HepG2 (cell line): ENCODE data around the gene MICAL3. TPM values are rescaled to one million over a fixed set of nuclear protein-coding genes. Genes with fewer than 3 reads are reported as not detected.
A peak's percentile ranks its signal among the peaks of the same experiment; 100 is the strongest.

Experiments
- ATF7-NPFF ChIP-seq: sonication (generic); formaldehyde crosslinking; IDR thresholded peaks from 2 replicates; pipeline ENCODE4 v1.8.1; 2023; ENCODE audit warnings: mild to moderate bottlenecking, low read depth, missing genetic modification reagents, moderate library complexity
- FOXO1 ChIP-seq: sonication (generic); formaldehyde crosslinking; IDR thresholded peaks from 2 replicates; pipeline ENCODE4 v1.4.0; 2020; ENCODE audit warnings: missing genetic modification reagents
- HNF4A ChIP-seq: sonication (generic); formaldehyde crosslinking; IDR thresholded peaks from 2 replicates; pipeline ENCODE4 v1.4.0; 2020; ENCODE audit warnings: missing genetic modification reagents
- JDP2 ChIP-seq: sonication (generic); formaldehyde crosslinking; IDR thresholded peaks from 2 replicates; pipeline ENCODE4 v1.8.1; 2022; ENCODE audit warnings: missing genetic modification reagents, borderline replicate concordance
- KLF15 ChIP-seq: sonication (generic); formaldehyde crosslinking; IDR thresholded peaks from 2 replicates; pipeline ENCODE4 v1.8.1; 2023; ENCODE audit warnings: borderline replicate concordance, mild to moderate bottlenecking, inconsistent platforms, missing genetic modification reagents, mixed read lengths
- MTA1 ChIP-seq: sonication (generic); formaldehyde crosslinking; IDR thresholded peaks from 2 replicates; pipeline ENCODE4 v1.4.0; 2020; ENCODE audit warnings: missing genetic modification reagents, mild to moderate bottlenecking, borderline replicate concordance
- ZNF205 ChIP-seq: IDR thresholded peaks from 2 replicates; pipeline ENCODE4 v1.6.1; 2018; ENCODE audit warnings: missing biosample characterization, missing genetic modification reagents
- ZNF441 ChIP-seq: sonication (generic); formaldehyde crosslinking; IDR thresholded peaks from 2 replicates; pipeline ENCODE4 v1.7.0; 2021; ENCODE audit warnings: missing genetic modification reagents, borderline replicate concordance
- ZNF562 ChIP-seq: sonication (generic); formaldehyde crosslinking; IDR thresholded peaks from 2 replicates; pipeline ENCODE4 v1.8.0; 2022; ENCODE audit warnings: missing genetic modification reagents, borderline replicate concordance
- polyA plus RNA-seq, 8 experiments: library from polyadenylated mRNA; depleted of rRNA in 3 of 8; stranded (reverse) in 7 of 8; unstranded in 1 of 8; fragments of >200 nt; fragmentation: Illumina TruSeq in 4 of 8; extraction: Trizol in 4 of 8; gene quantifications; 2 replicates each; pipeline versions ENCODE4 v1.2.1 to v1.2.3, GENCODE V29; 2011 to 2016; ENCODE audit warnings: low read depth in 4 of 8, missing spikeins in 1 of 8, mixed read lengths in 1 of 8; ENCODE audit not compliant: insufficient read depth in 1 of 8
- total RNA-seq, 5 experiments: library from RNA; depleted of rRNA; stranded (reverse); fragments of >200 nt; fragmentation: Illumina TruSeq; extraction: Trizol; gene quantifications; 2 replicates each; pipeline ENCODE4 v1.2.3, GENCODE V29; 2016; ENCODE audit warnings: low read depth in 1 of 5
- TF ChIP-seq, protein P1 (sequence below): sonication (generic); formaldehyde crosslinking; IDR thresholded peaks from one replicate; pipeline ENCODE4 v1.5.1; 2020; ENCODE audit warnings: mild to moderate bottlenecking, missing genetic modification reagents; ENCODE audit errors: not compliant biosample characterization
- TF ChIP-seq, protein P2 (sequence below): sonication (generic); formaldehyde crosslinking; conservative IDR thresholded peaks from 2 replicates; pipeline ENCODE4 v1.8.0; 2022; ENCODE audit warnings: low read depth, missing genetic modification reagents
- TF ChIP-seq, protein P3 (sequence below): IDR thresholded peaks from 2 replicates; pipeline ENCODE4 v1.6.1; 2016; ENCODE audit warnings: missing genetic modification reagents, missing compliant biosample characterization

MICAL3 gene
- total and polyA plus RNA-seq, 2 of the 13 experiments (the other 11 are each of a cell fraction or from before 2014, with no cell fraction given): 5.3 to 12.5 TPM

DNA sequence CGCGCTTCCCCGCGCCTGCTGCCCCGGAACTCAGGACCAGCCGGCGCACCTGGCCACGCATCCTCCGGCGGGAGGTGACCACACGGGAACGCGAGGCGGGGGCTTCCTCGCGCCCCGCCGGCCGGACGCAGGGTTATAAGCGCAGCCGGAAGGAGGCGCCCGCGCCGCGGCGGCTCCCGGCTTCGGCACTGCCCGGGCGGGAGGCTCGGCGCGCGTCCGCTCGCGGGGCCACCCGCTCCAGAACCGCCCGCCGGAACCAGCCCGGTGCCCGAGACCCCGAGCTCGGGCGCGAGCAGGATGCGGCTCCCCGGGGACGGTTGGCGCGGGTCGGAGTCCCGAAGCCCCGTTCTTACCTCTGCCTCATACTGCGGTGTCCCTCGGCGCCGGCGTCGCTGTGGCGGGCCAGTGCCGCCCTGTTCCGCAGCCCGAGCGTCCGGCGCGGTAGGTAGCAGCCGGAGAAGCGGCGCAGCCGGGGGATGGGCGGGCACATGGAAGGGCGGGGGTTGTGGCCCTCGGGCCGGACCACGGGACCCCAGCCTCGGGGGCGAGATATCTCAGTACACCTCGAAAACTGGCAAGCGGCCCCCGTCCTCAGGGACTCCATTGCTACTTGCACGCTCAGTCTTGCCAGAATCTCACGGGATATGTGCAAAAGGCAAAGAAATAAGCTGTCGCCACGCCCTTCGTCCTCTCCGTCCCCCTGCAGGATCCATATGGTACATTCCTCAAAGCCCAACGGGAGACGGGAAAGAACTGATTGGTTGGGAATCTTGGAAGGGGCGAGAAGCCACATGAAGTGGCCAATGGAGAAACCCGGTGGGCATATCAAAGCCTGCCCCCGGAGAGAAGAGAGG is 23.1 kb downstream of the MICAL3 start (continued):
- TF ChIP-seq, protein P1, sequence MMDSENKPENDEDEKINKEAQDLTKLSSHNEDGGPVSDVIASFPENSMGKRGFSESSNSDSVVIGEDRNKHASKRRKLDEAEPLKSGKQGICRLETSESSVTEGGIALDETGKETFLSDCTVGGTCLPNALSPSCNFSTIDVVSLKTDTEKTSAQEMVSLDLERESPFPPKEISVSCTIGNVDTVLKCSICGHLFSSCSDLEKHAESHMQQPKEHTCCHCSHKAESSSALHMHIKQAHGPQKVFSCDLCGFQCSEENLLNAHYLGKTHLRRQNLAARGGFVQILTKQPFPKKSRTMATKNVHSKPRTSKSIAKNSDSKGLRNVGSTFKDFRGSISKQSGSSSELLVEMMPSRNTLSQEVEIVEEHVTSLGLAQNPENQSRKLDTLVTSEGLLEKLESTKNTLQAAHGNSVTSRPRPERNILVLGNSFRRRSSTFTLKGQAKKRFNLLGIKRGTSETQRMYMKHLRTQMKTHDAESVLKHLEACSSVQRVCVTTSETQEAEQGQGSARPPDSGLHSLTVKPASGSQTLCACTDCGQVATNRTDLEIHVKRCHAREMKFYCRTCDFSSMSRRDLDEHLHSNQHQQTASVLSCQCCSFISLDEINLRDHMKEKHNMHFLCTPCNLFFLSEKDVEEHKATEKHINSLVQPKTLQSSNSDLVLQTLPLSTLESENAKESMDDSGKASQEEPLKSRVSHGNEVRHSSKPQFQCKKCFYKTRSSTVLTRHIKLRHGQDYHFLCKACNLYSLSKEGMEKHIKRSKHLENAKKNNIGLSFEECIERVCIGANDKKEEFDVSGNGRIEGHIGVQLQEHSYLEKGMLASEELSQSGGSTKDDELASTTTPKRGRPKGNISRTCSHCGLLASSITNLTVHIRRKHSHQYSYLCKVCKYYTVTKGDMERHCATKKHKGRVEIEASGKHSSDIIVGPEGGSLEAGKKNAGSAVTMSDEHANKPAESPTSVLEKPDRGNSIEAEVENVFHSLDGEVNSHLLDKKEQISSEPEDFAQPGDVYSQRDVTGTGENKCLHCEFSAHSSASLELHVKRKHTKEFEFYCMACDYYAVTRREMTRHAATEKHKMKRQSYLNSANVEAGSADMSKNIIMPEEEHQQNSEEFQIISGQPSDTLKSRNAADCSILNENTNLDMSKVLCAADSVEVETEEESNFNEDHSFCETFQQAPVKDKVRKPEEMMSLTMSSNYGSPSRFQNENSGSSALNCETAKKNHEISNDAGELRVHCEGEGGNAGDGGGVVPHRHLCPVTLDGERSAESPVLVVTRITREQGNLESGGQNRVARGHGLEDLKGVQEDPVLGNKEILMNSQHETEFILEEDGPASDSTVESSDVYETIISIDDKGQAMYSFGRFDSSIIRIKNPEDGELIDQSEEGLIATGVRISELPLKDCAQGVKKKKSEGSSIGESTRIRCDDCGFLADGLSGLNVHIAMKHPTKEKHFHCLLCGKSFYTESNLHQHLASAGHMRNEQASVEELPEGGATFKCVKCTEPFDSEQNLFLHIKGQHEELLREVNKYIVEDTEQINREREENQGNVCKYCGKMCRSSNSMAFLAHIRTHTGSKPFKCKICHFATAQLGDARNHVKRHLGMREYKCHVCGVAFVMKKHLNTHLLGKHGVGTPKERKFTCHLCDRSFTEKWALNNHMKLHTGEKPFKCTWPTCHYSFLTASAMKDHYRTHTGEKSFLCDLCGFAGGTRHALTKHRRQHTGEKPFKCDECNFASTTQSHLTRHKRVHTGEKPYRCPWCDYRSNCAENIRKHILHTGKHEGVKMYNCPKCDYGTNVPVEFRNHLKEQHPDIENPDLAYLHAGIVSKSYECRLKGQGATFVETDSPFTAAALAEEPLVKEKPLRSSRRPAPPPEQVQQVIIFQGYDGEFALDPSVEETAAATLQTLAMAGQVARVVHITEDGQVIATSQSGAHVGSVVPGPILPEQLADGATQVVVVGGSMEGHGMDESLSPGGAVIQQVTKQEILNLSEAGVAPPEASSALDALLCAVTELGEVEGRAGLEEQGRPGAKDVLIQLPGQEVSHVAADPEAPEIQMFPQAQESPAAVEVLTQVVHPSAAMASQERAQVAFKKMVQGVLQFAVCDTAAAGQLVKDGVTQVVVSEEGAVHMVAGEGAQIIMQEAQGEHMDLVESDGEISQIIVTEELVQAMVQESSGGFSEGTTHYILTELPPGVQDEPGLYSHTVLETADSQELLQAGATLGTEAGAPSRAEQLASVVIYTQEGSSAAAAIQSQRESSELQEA (CRISPR knock-in tag): no peak
- TF ChIP-seq ZNF205 (CRISPR knock-in tag) (peak; percentile 45), MTA1 (CRISPR knock-in tag) (peak; percentile 4; the same call in 1 of the 2 replicates), ATF7-NPFF (CRISPR knock-in tag) (peak; percentile 90), HNF4A (CRISPR knock-in tag) (no peak), ZNF562 (CRISPR knock-in tag) (no peak), FOXO1 (CRISPR knock-in tag) (no peak), ZNF441 (CRISPR knock-in tag) (peak; percentile 48; the same call in 1 of the 2 replicates), KLF15 (no peak), JDP2 (no peak)
- TF ChIP-seq, protein P2, sequence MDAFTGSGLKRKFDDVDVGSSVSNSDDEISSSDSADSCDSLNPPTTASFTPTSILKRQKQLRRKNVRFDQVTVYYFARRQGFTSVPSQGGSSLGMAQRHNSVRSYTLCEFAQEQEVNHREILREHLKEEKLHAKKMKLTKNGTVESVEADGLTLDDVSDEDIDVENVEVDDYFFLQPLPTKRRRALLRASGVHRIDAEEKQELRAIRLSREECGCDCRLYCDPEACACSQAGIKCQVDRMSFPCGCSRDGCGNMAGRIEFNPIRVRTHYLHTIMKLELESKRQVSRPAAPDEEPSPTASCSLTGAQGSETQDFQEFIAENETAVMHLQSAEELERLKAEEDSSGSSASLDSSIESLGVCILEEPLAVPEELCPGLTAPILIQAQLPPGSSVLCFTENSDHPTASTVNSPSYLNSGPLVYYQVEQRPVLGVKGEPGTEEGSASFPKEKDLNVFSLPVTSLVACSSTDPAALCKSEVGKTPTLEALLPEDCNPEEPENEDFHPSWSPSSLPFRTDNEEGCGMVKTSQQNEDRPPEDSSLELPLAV (CRISPR knock-in tag): no peak; the same call in 1 of the 2 replicates
- TF ChIP-seq, protein P3, sequence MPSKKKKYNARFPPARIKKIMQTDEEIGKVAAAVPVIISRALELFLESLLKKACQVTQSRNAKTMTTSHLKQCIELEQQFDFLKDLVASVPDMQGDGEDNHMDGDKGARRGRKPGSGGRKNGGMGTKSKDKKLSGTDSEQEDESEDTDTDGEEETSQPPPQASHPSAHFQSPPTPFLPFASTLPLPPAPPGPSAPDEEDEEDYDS (CRISPR knock-in tag): 0 out of 2 replicates have a peak, but pooled peaks have one; percentile 22
